GM19452 (cell line): ENCODE data around the gene SEMA3E.
"Not testable (repeated sequence)": the region's sequence is repeated elsewhere in the genome, so short reads cannot be mapped to it uniquely, and the experiment has no call there.

ENCODE experiments used
- ATAC-seq: cut with Tn5 transposase; IDR thresholded peaks from one replicate; pipeline ENCODE4 v1.9.1; 2021; ENCODE audit not compliant: unreplicated experiment

SEMA3E gene

GRCh38 chr7:83494683-83495082, 154.3 kb downstream of the SEMA3E start:
- no peak for ATAC-seq

GRCh38 chr7:83492802-83493201, 156.1 kb downstream of the SEMA3E start:
- no peak for ATAC-seq

GRCh38 chr7:83487801-83488200, 161.1 kb downstream of the SEMA3E start:
- ATAC-seq = no peak

DNA sequence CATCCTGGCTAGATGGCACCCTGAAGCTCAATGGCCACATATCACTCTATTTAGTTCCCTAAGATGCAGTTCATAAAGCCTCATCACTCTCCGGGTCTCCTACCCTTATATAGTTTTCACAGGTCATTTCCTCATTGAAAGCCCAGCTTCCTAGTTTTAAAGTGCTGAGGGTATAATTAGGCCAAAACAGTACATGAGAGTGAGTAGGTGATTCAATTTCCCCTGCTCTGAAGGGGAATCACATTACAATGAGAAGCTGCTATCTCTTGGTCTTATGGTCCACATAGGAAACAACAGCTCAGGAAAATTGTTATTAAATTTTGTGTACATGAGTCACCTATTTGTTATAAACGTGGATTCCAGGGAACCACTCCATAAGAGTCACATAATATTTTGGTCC, 162.0 kb downstream of the SEMA3E start:
- ATAC-seq = no peak

- ATAC-seq = no peak
These were observed 162.4 kb downstream of the SEMA3E start for GRCh38 chr7:83486536-83486935.

- ATAC-seq = no peak
These were observed 164.1 kb downstream of the SEMA3E start for GRCh38 chr7:83484826-83485225.

DNA sequence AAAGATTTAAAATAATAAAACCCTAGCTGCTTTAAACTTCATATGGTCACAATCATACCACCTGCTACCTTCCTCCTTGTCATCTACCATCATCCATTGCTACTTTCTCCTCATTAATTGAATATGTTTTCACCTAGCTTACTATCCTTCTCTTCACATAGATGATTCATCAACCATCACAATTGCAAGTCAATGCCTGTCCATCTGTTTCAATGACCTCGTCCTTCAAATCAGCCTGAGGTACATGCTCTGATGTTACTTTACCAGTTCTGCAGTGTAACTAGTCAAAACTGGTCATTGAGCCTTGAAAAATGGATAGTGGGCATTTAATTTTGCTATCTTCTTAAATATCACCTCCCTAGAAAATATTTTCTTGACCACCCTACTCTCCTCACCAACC, 164.7 kb downstream of the SEMA3E start:
- ATAC-seq = no peak

DNA sequence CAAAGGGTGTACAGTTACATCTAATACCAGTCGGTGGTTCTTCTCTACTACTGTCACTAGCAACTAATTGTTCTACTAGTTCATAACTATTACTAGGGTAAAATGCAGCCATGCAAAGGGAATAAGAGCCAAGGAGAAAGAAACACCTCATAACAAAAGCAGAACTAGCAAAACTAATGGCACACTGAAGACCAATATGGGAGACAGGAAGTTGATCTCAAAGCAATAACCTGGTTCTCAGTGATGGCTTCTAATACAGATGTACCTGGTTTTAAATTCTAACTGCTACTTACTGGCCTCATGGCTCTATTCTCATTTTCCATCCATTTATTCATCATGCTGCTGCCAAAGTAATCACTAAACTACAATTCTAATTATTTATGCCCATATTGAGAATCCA, 170.3 kb downstream of the SEMA3E start:
- no peak for ATAC-seq

GRCh38 chr7:83476511-83477050, 172.4 kb downstream of the SEMA3E start:
- no peak for ATAC-seq

- ATAC-seq = no peak
These were observed 173.5 kb downstream of the SEMA3E start for GRCh38 chr7:83475420-83475819.

DNA sequence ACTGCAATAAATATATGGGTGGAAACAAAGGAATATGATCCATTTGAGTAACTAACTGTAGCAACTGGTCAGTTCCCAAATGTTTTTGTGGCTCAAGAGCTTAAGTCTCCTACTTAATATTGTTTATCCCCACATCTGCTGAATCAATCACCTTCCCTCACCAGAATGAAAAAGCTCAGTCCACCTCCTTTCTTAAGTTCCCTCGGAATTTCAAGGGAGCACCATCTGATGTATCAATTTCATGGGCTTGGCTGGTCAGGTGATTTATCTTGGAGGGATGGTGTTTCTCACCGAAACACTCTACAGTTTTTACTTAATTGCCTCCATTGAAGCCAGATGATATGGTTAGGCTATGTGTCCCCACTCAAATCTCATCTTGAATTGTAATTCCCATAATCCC, 176.6 kb downstream of the SEMA3E start:
- no peak for ATAC-seq

DNA sequence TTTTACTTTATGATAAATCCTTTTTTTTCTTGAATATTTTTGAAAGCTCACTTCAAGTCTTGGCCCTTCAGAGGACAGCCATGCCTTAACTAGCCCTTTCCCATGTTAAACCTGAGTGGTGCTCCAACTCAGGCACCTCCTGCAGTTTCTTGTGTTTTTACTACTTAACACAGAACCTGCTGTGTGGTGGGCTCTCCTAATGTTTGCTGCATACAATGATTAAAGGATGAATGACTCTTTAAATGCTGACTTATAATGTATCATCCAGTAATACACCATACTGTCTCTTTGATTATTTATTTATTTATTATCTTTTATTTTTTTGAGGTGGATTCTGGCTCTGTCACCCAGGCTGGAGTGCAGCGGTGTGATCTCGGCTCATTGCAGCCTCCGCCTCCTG, 179.4 kb downstream of the SEMA3E start:
- ATAC-seq = no peak

DNA sequence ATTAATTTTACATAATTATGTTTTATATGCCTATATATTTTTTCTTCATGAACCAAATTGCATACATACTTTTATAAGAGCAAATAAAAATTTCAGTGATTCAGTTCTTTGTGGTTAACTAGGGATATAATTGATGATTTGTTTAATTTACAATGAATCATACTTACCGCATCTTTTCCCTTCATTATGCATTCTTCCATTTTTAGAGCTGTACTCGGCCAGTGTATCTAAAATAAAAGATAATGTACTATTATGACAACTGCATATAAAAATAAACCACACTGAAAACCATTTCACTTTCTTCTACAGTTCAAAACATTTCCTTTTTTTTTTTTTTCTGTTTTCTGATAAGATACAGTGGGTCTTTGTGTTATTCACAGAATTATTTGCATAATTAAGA, 179.9 kb downstream of the SEMA3E start:
- ATAC-seq = no peak

GRCh38 chr7:83468251-83468739, 180.6 kb downstream of the SEMA3E start:
- ATAC-seq = no peak

GRCh38 chr7:83467493-83467892, 181.4 kb downstream of the SEMA3E start:
- no peak for ATAC-seq

GRCh38 chr7:83466956-83467355, 182.0 kb downstream of the SEMA3E start:
- ATAC-seq = no peak

- no peak for ATAC-seq
These were observed 182.6 kb downstream of the SEMA3E start for GRCh38 chr7:83466187-83466923.

- ATAC-seq = no peak
These were observed 183.3 kb downstream of the SEMA3E start for GRCh38 chr7:83465643-83466042.

DNA sequence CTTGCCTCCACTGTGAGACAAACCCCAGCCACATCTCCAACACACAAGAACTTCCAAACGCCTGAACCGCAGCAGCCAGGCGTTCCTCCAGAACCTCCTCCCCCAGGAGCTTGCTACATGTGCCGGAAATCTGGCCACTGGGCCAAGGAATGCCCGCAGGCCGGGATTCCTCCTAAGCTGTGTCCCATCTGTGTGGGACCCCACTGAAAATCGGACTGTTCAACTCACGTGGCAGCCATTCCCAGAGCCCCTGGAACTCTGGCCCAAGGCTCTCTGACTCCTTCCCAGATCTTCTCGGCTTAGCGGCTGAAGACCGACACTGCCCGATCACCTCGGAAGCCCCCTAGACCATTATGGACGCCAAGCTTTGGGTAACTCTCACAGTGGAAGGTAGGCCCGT, 187.1 kb downstream of the SEMA3E start:
- ATAC-seq = not testable (repeated sequence)

- not testable (repeated sequence) for ATAC-seq
These were observed 188.8 kb downstream of the SEMA3E start for GRCh38 chr7:83459930-83460653.

DNA sequence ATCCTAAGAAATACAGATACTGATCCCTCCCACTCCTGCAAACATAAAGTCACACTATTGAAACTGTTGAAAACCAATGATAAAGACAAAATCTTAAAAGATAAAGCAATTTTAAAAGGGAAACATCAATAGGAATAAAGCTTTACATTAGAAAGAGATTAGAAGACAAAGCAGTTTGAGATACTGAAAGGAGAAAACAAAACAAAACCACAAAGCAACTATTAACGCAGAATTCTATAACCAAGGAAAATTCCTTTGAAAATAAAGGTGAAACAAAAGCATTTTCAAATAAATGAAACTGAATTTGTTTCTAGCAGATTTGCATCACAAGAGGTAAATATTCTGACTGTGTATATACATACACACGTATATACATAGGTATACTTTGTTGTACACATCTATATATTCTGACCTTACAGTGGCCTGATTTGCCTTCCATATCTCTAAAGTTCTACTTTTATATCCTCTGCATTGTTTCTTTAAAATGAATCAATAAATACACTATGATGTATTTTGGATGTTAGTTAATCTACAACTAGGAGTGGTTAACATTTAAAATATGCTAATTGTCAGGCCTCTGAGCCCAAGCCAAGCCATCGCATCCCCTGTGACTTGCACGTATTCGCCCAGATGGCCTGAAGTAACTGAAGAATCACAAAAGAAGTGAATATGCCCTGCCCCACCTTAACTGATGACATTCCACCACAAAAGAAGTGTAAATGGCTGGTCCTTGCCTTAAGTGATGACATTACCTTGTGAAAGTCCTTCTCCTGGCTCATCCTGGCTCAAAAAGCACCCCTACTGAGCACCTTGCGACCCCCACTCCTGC, 189.6 kb downstream of the SEMA3E start:
- not testable (repeated sequence) for ATAC-seq
